OCI-LY1 (cell line): Measurements from ENCODE around the gene TGFB2.

ENCODE experiments used
- EZH2 ChIP-seq: fragments of 200-600 bp; sonication (generic), shearing (Covaris generic); IDR thresholded peaks from 2 replicates; pipeline ENCODE4 v1.8.0; 2017; ENCODE audit warnings: borderline replicate concordance, mixed run types, mild to moderate bottlenecking, antibody characterized with exemption, low read length, moderate library complexity, mixed read lengths
- TF ChIP-seq, protein P1 (sequence below): fragments of 200-600 bp; sonication (generic), shearing (Covaris generic); IDR thresholded peaks from 2 replicates; pipeline ENCODE4 v1.5.1; 2017; ENCODE audit warnings: mild to moderate bottlenecking, antibody characterized with exemption, low read length, moderate library complexity, mixed read lengths

GRCh38 chr1:218383681-218384080 is 38.5 kb downstream of the TGFB2 start:
- TF ChIP-seq, protein P1, sequence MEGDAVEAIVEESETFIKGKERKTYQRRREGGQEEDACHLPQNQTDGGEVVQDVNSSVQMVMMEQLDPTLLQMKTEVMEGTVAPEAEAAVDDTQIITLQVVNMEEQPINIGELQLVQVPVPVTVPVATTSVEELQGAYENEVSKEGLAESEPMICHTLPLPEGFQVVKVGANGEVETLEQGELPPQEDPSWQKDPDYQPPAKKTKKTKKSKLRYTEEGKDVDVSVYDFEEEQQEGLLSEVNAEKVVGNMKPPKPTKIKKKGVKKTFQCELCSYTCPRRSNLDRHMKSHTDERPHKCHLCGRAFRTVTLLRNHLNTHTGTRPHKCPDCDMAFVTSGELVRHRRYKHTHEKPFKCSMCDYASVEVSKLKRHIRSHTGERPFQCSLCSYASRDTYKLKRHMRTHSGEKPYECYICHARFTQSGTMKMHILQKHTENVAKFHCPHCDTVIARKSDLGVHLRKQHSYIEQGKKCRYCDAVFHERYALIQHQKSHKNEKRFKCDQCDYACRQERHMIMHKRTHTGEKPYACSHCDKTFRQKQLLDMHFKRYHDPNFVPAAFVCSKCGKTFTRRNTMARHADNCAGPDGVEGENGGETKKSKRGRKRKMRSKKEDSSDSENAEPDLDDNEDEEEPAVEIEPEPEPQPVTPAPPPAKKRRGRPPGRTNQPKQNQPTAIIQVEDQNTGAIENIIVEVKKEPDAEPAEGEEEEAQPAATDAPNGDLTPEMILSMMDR = no peak
- no peak for TF ChIP-seq EZH2
